IMR-90 (cell line): Measurements from ENCODE around the gene TEPSIN. TPM values are rescaled to one million over a fixed set of nuclear protein-coding genes. Genes with fewer than 3 reads are reported as not detected.

Experiments
- ATAC-seq: fragments of 200-7000 bp; cut with Tn5 transposase; 2 replicates; pipeline ENCODE4 v1.9.1; 2020; ENCODE audit warnings: low read depth, mild to moderate bottlenecking, moderate library complexity
- BruUV-seq: library from RNA; stranded (reverse); fragments of 400-500 nt; replicated peaks from 2 replicates; lab custom pipeline; 2021; lab: Mats Ljungman, UMichigan
- CTCF ChIA-PET: fragments of 300-600 bp; formaldehyde crosslinking; extraction: SDS; loops from one replicate; lab custom pipeline; 2021; ENCODE audit warnings: antibody characterized with exemption; lab: Yijun Ruan, JAX
- POLR2A ChIA-PET: fragments of 300-600 bp; sonication (Branson Sonifier 250); formaldehyde crosslinking; loops from one replicate; lab custom pipeline; 2022; ENCODE audit warnings: antibody characterized with exemption; ENCODE audit not compliant: unreplicated experiment; lab: Charles Lee
- DNase-seq: peaks from one replicate; pipeline ENCODE4 v3.0.0; 2013
- H2AFZ ChIP-seq: replicated peaks from 2 replicates; pipeline ENCODE3; 2013; ENCODE audit warnings: low read length, mild to moderate bottlenecking; ENCODE audit not compliant: poor library complexity
- H2AK5ac ChIP-seq: 2 replicates; pipeline ENCODE4 v1.6.1; 2013; ENCODE audit warnings: low read depth, low read length, inconsistent platforms
- H2AK9ac ChIP-seq: replicated peaks from 2 replicates; pipeline ENCODE3; 2013; ENCODE audit warnings: mild to moderate bottlenecking, low read depth, low read length, moderate library complexity; ENCODE audit not compliant: poor library complexity
- H2BK120ac ChIP-seq: 2 replicates; pipeline ENCODE4 v1.6.1; 2013; ENCODE audit warnings: low read depth, low read length, inconsistent platforms
- H2BK15ac ChIP-seq: 3 replicates; pipeline ENCODE4 v1.6.1; 2013; ENCODE audit warnings: low read depth, low read length, inconsistent platforms
- H2BK20ac ChIP-seq: 2 replicates; pipeline ENCODE4 v1.6.1; 2013; ENCODE audit warnings: low read depth, mild to moderate bottlenecking, inconsistent platforms, low read length, moderate library complexity
- H2BK5ac ChIP-seq: 2 replicates; pipeline ENCODE4 v1.6.1; 2013; ENCODE audit warnings: mild to moderate bottlenecking, low read depth, low read length, inconsistent platforms; ENCODE audit not compliant: poor library complexity, severe bottlenecking
- H3K14ac ChIP-seq: replicated peaks from 2 replicates; pipeline ENCODE4 v1.6.1; 2013; ENCODE audit warnings: low read depth, low read length, inconsistent platforms
- H3K18ac ChIP-seq: 2 replicates; pipeline ENCODE4 v1.6.1; 2013; ENCODE audit warnings: low read depth, low read length, control low read depth
- H3K23ac ChIP-seq: 2 replicates; pipeline ENCODE4 v1.6.1; 2013; ENCODE audit warnings: low read depth, low read length, inconsistent platforms
- H3K27ac ChIP-seq: 2 replicates; pipeline ENCODE4 v1.5.1; 2013; ENCODE audit warnings: mild to moderate bottlenecking, control low read depth, low read length; ENCODE audit not compliant: insufficient read depth
- H3K27me3 ChIP-seq: 2 replicates; pipeline ENCODE4 v1.6.1; 2013; ENCODE audit warnings: low read length; ENCODE audit not compliant: control insufficient read depth, insufficient read depth
- H3K36me3 ChIP-seq: 2 replicates; pipeline ENCODE4 v1.6.1; 2013; ENCODE audit warnings: low read length, mixed read lengths; ENCODE audit not compliant: control insufficient read depth, insufficient read depth
- H3K4ac ChIP-seq: 2 replicates; pipeline ENCODE4 v1.6.1; 2013; ENCODE audit warnings: low read depth, low read length, inconsistent platforms
- H3K4me1 ChIP-seq: 2 replicates; pipeline ENCODE4 v1.6.1; 2013; ENCODE audit warnings: low read length, mixed read lengths; ENCODE audit not compliant: control insufficient read depth, insufficient read depth
- H3K4me2 ChIP-seq: 2 replicates; pipeline ENCODE4 v1.6.1; 2013; ENCODE audit warnings: low read depth, mild to moderate bottlenecking, control low read depth, low read length, moderate library complexity
- H3K4me3 ChIP-seq: 2 replicates; pipeline ENCODE4 v1.5.1; 2013; ENCODE audit warnings: low read depth, mild to moderate bottlenecking, control low read depth, low read length, moderate library complexity; ENCODE audit not compliant: insufficient read depth
- H3K56ac ChIP-seq: 2 replicates; pipeline ENCODE4 v1.6.1; 2013; ENCODE audit warnings: low read length, inconsistent platforms; ENCODE audit not compliant: insufficient read depth; ENCODE audit errors: extremely low read depth
- H3K79me1 ChIP-seq, 2 experiments: 2 replicates each; pipeline ENCODE4 v1.6.1; 2013; ENCODE audit warnings: low read length in 2 of 2, inconsistent platforms in 1 of 2, low read depth in 1 of 2
- H3K9ac ChIP-seq: 2 replicates; pipeline ENCODE4 v1.6.1; 2013; ENCODE audit warnings: low read depth, low read length, control low read depth
- H3K9me1 ChIP-seq: 2 replicates; pipeline ENCODE4 v1.6.1; 2013; ENCODE audit warnings: low read length, inconsistent platforms; ENCODE audit not compliant: insufficient read depth
- H3K9me3 ChIP-seq: 2 replicates; pipeline ENCODE4 v1.6.1; 2013; ENCODE audit warnings: low read length; ENCODE audit not compliant: control insufficient read depth, insufficient read depth
- H4K20me1 ChIP-seq: 2 replicates; pipeline ENCODE4 v1.6.1; 2013; ENCODE audit warnings: low read length, inconsistent platforms; ENCODE audit not compliant: insufficient read depth
- H4K5ac ChIP-seq: 2 replicates; pipeline ENCODE4 v1.6.1; 2013; ENCODE audit warnings: mild to moderate bottlenecking, low read depth, low read length, control low read depth
- H4K8ac ChIP-seq, 2 experiments: 2 replicates each; pipeline ENCODE4 v1.6.1; 2013; ENCODE audit warnings: low read depth in 2 of 2, low read length in 2 of 2, control low read depth in 1 of 2, inconsistent platforms in 1 of 2
- H4K91ac ChIP-seq: 2 replicates; pipeline ENCODE4 v1.6.1; 2013; ENCODE audit warnings: low read depth, low read length, inconsistent platforms; ENCODE audit not compliant: insufficient read depth
- CHD1 ChIP-seq: IDR thresholded peaks from 2 replicates; pipeline ENCODE4 v1.6.1; 2012; ENCODE audit warnings: low read depth, low read length, improper control_type of control experiment
- FOS ChIP-seq: fragments of 150-350 bp; IDR thresholded peaks from 2 replicates; pipeline ENCODE4 v1.6.1; 2016; ENCODE audit warnings: low read depth, low read length
- MAFK ChIP-seq: IDR thresholded peaks from 2 replicates; pipeline ENCODE4 v1.6.1; 2012; ENCODE audit warnings: low read depth, low read length, improper control_type of control experiment
- MAZ ChIP-seq: IDR thresholded peaks from 2 replicates; pipeline ENCODE4 v1.6.1; 2012; ENCODE audit warnings: low read depth, mild to moderate bottlenecking, low read length, improper control_type of control experiment, moderate library complexity, borderline replicate concordance
- MXI1 ChIP-seq: IDR thresholded peaks from 2 replicates; pipeline ENCODE4 v1.6.1; 2012; ENCODE audit warnings: low read depth, mild to moderate bottlenecking, low read length, moderate library complexity, borderline replicate concordance
- NFE2L2 ChIP-seq: fragments of 150-350 bp; IDR thresholded peaks from 2 replicates; pipeline ENCODE4 v1.6.1; 2016; ENCODE audit warnings: low read depth, mild to moderate bottlenecking, low read length
- POLR2A ChIP-seq: IDR thresholded peaks from 2 replicates; pipeline ENCODE4 v1.6.1; 2012; ENCODE audit warnings: mild to moderate bottlenecking, low read depth, low read length
- RAD21 ChIP-seq: IDR thresholded peaks from 2 replicates; pipeline ENCODE4 v1.6.1; 2012; ENCODE audit warnings: low read length, improper control_type of control experiment
- RCOR1 ChIP-seq: IDR thresholded peaks from 2 replicates; pipeline ENCODE4 v1.6.1; 2012; ENCODE audit warnings: mild to moderate bottlenecking, low read length, improper control_type of control experiment; ENCODE audit not compliant: insufficient replicate concordance
- RFX5 ChIP-seq: IDR thresholded peaks from 2 replicates; pipeline ENCODE4 v1.8.0; 2012; ENCODE audit warnings: low read depth, mild to moderate bottlenecking, low read length, moderate library complexity
- SMC3 ChIP-seq: fragments of 150-350 bp; IDR thresholded peaks from 2 replicates; pipeline ENCODE4 v1.6.1; 2016; ENCODE audit warnings: low read depth, mild to moderate bottlenecking, antibody characterized with exemption, low read length, moderate library complexity
- WGBS, 2 experiments: methylation state at CpG; one replicate each; pipeline versions ENCODE4 v1.1.5 to v1.1.7; 2013; ENCODE audit warnings: missing lambda C conversion rate in 2 of 2; ENCODE audit not compliant: insufficient read length in 1 of 2; ENCODE audit errors: extremely low coverage in 2 of 2; 5-methylcytosine and 5-hydroxymethylcytosine counted together
- dilution Hi-C: fragments of 300-500 bp; cut with HindIII; formaldehyde crosslinking; loops from one replicate; pipeline ENCODE4 v1.14.3; 2018; ENCODE audit warnings: low sequenced_read_pairs; ENCODE audit not compliant: unreplicated experiment
- in situ Hi-C: fragments of 300-500 bp; cut with MboI; formaldehyde crosslinking; loops from 3 replicates; pipeline ENCODE4 v1.14.3; 2019; ENCODE audit warnings: low sequenced_read_pairs, inconsistent platforms, mixed read lengths
- intact Hi-C: fragments of 100-400 bp; cut with micrococcal nuclease; formaldehyde crosslinking; loops from 2 replicates; pipeline ENCODE4 v1.10.0; 2022
- polyA plus RNA-seq, 3 experiments: library from polyadenylated mRNA; depleted of rRNA; stranded (reverse); fragments of >200 nt; gene quantifications; 2 replicates each; pipeline ENCODE4 v1.2.3, GENCODE V29; 2012; ENCODE audit warnings: low replicate concordance in 1 of 3
- total RNA-seq: library from RNA; depleted of rRNA; stranded (reverse); fragments of >200 nt; gene quantifications from 2 replicates; pipeline ENCODE4 v1.2.3, GENCODE V29; 2012
- TF ChIP-seq, protein P1 (sequence below): fragments of 150-350 bp; IDR thresholded peaks from 2 replicates; pipeline ENCODE4 v1.6.1; 2017; ENCODE audit warnings: mild to moderate bottlenecking, antibody characterized with exemption, low read length, low read depth
- TF ChIP-seq, protein P2 (sequence below): conservative IDR thresholded peaks from 2 replicates; pipeline ENCODE4 v1.5.1; 2012; ENCODE audit warnings: mild to moderate bottlenecking, low read depth, low read length, improper control_type of control experiment

The TEPSIN gene
- total and polyA plus RNA-seq, 2 of the 4 experiments (the other 2 are of a cell fraction) = 3.2 to 28.1 TPM

DNA sequence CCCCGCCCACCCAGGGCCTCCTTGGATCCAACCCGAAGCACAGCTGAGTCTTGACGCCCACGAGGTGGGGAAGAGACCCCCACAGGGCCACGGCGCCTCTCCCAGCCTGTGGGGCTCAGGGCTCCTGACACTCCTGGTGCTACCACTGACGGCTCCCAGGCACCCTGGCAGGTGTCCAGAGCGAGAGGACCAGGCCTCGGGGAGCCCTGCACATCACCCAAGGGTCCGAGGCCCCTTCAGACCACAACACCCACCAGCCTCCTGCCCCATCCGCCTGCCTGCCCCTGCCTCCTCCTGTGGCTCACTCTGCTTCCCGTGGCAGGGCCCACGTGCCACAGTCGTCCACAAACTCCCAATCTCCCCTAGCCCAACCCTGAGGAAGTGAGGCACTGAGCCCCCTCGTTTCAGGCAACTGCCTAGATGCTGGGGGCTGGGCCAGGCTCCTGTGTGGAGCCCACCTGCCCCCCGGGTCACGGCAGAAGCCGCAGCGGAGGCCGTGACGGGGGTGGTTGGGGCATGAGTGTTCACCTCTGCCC lies 44.6 kb downstream of the TEPSIN start:
- H2AK9ac ChIP-seq = no peak overlapping the region
- intact Hi-C loops = no loop called here
- no peak overlapping the region for H2AFZ ChIP-seq
- no peaks in the 10 kb centered on the region for H3K79me1 ChIP-seq
- H3K36me3 ChIP-seq = peaks cover 12% of the 10 kb centered on the region
- 94% methylated on average over 5 of the region's 21 CpGs; no CpG with 5 or more reads in 1 of the 2 experiments for WGBS, 2 experiments
- H3K4ac ChIP-seq = no peak overlapping the region
- H2BK15ac ChIP-seq = no peak overlapping the region
- no peak overlapping the region for H3K9ac ChIP-seq
- H3K27ac ChIP-seq = no peak overlapping the region
- no peak overlapping the region for H4K91ac ChIP-seq
- dilution Hi-C loops = no loop called here
- H3K4me3 ChIP-seq = no peak overlapping the region
- no peaks in the 10 kb centered on the region for H3K4me1 ChIP-seq
- no peak overlapping the region for H3K18ac ChIP-seq
- TF ChIP-seq NFE2L2 (no peak), MAFK (no peak), MXI1 (no peak), RAD21 (no peak), SMC3 (no peak), POLR2A (no peak), CHD1 (no peak), FOS (no peak), RFX5 (no peak), RCOR1 (no peak), MAZ (no peak)
- TF ChIP-seq, protein P1, sequence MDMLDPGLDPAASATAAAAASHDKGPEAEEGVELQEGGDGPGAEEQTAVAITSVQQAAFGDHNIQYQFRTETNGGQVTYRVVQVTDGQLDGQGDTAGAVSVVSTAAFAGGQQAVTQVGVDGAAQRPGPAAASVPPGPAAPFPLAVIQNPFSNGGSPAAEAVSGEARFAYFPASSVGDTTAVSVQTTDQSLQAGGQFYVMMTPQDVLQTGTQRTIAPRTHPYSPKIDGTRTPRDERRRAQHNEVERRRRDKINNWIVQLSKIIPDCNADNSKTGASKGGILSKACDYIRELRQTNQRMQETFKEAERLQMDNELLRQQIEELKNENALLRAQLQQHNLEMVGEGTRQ = no peak
- TF ChIP-seq, protein P2, sequence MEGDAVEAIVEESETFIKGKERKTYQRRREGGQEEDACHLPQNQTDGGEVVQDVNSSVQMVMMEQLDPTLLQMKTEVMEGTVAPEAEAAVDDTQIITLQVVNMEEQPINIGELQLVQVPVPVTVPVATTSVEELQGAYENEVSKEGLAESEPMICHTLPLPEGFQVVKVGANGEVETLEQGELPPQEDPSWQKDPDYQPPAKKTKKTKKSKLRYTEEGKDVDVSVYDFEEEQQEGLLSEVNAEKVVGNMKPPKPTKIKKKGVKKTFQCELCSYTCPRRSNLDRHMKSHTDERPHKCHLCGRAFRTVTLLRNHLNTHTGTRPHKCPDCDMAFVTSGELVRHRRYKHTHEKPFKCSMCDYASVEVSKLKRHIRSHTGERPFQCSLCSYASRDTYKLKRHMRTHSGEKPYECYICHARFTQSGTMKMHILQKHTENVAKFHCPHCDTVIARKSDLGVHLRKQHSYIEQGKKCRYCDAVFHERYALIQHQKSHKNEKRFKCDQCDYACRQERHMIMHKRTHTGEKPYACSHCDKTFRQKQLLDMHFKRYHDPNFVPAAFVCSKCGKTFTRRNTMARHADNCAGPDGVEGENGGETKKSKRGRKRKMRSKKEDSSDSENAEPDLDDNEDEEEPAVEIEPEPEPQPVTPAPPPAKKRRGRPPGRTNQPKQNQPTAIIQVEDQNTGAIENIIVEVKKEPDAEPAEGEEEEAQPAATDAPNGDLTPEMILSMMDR = no peak
- no peak overlapping the region for H3K14ac ChIP-seq
- no peak overlapping the region for H4K8ac ChIP-seq
- H2BK20ac ChIP-seq = no peak overlapping the region
- no peaks in the 10 kb centered on the region; the same call in 1 of the 2 replicates for H4K20me1 ChIP-seq
- H4K5ac ChIP-seq = no peak overlapping the region
- BruUV-seq = no TSS peak
- H3K56ac ChIP-seq = no peak overlapping the region
- POLR2A ChIA-PET = no interaction called here
- no peak overlapping the region for H2BK120ac ChIP-seq
- H2AK5ac ChIP-seq = no peak overlapping the region
- in situ Hi-C loops = no loop called here
- no peaks in the 10 kb centered on the region for H3K9me3 ChIP-seq
- H3K27me3 ChIP-seq = no peaks in the 10 kb centered on the region
- ATAC-seq (no peak), DNase-seq (no peak)
- H2BK5ac ChIP-seq = no peak overlapping the region
- H3K9me1 ChIP-seq = no peaks in the 10 kb centered on the region
- no peak overlapping the region for H3K4me2 ChIP-seq
- H3K23ac ChIP-seq = no peak overlapping the region
- CTCF ChIA-PET = no interaction called here
